BLaER1 (cell line): ENCODE data around the gene SCGB2B2.

Experiments used
- H3K27ac ChIP-seq: shearing (Covaris generic); formaldehyde crosslinking; 2 replicates; pipeline ENCODE4 v1.8.1; 2022
- H3K27me3 ChIP-seq: shearing (Covaris generic); formaldehyde crosslinking; 2 replicates; pipeline ENCODE4 v1.8.1; 2022
- H3K36me3 ChIP-seq: shearing (Covaris generic); formaldehyde crosslinking; 2 replicates; pipeline ENCODE4 v1.8.1; 2022
- H3K4me1 ChIP-seq: shearing (Covaris generic); formaldehyde crosslinking; 2 replicates; pipeline ENCODE4 v1.8.1; 2022
- H3K4me2 ChIP-seq: shearing (Covaris generic); formaldehyde crosslinking; 2 replicates; pipeline ENCODE4 v1.8.1; 2022
- H3K4me3 ChIP-seq: shearing (Covaris generic); formaldehyde crosslinking; 2 replicates; pipeline ENCODE4 v1.8.1; 2022
- H3K9ac ChIP-seq: shearing (Covaris generic); formaldehyde crosslinking; 2 replicates; pipeline ENCODE4 v1.8.1; 2022
- H3K9me3 ChIP-seq: shearing (Covaris generic); formaldehyde crosslinking; 2 replicates; pipeline ENCODE4 v1.8.1; 2022
- H4K20me1 ChIP-seq: shearing (Covaris generic); formaldehyde crosslinking; 2 replicates; pipeline ENCODE4 v1.8.1; 2022
- Cebpa-rat ChIP-seq: shearing (Covaris generic); IDR thresholded peaks from 2 replicates; pipeline ENCODE4 v1.8.1; 2022

SCGB2B2 gene

DNA sequence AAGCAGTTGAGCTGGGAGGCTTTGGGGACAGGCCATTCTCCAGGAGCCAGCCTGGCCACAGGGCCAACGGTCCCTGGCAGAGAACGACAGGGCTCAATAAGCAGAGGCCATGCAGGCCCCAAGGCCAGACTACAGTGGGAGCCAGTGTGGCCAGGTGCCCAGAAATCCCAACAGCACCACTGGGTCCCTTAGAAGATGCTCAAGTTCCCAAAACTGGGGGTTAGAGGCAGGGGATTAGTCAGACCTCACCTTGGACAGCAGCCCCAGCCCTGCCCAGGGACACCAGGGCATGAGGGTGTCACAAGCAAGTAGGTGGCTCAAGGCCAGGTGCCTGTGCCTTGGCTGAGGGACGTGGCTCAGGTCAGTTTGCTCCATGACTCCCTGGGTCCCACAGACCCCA, 12.8 kb downstream of the SCGB2B2 start:
- Histone ChIP-seq H3K9ac (no peak overlapping the region), H3K9me3 (peaks cover 6% of the 10 kb centered on the region; the same call in 1 of the 2 replicates)

GRCh38 chr19:34662919-34663318, 14.0 kb downstream of the SCGB2B2 start:
- Histone ChIP-seq H3K4me3 (no peak overlapping the region), H3K4me1 (peaks cover 20% of the 10 kb centered on the region; the same call in 1 of the 2 replicates), H3K27me3 (no peaks in the 10 kb centered on the region), H3K4me2 (no peak overlapping the region), H3K9ac (no peak overlapping the region), H3K9me3 (peaks cover under 1% of the 10 kb centered on the region; the same call in 1 of the 2 replicates), H3K27ac (no peak overlapping the region), H3K36me3 (no peaks in the 10 kb centered on the region), H4K20me1 (no peaks in the 10 kb centered on the region)
- TF ChIP-seq Cebpa-rat = no peak

More for the DNA sequence above, 12.8 kb downstream of the SCGB2B2 start:
- Histone ChIP-seq H3K4me1 (peaks cover 20% of the 10 kb centered on the region; the same call in 1 of the 2 replicates), H3K4me3 (no peak overlapping the region), H3K36me3 (no peaks in the 10 kb centered on the region), H3K27me3 (no peaks in the 10 kb centered on the region), H3K4me2 (no peak overlapping the region), H3K27ac (no peak overlapping the region), H4K20me1 (no peaks in the 10 kb centered on the region)
- TF ChIP-seq Cebpa-rat = no peak

- Histone ChIP-seq H3K27ac (no peak overlapping the region), H3K4me1 (peaks cover 8% of the 10 kb centered on the region; the same call in 1 of the 2 replicates), H3K4me2 (no peak overlapping the region), H3K36me3 (no peaks in the 10 kb centered on the region), H3K27me3 (no peaks in the 10 kb centered on the region), H3K9me3 (no peaks in the 10 kb centered on the region), H4K20me1 (no peaks in the 10 kb centered on the region), H3K9ac (no peak overlapping the region), H3K4me3 (no peak overlapping the region)
- no peak for TF ChIP-seq Cebpa-rat
Measured at GRCh38 chr19:34661357-34661756, 15.6 kb downstream of the SCGB2B2 start.

DNA sequence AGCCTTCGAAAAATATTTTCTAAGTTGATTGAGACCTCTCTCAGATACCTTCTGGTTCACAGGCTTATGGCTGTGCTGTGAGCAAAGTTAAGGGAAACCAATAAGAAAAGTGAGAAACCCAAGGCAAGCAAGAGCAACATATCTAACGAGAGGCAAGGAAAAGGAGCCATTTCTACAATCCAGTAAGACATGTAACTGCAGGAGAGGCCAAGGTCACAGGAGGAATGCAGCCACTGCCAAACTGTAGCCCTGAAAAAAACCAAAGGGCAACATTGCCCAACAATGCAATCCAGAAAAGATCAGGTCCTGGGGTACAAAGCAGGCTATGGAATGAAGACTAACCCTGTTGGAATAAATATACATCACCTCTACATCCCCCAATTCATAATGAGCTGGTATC, 21.3 kb downstream of the SCGB2B2 start:
- H3K9ac ChIP-seq = no peak overlapping the region
- peaks cover 6% of the 10 kb centered on the region for H3K9me3 ChIP-seq
- no peak for TF ChIP-seq Cebpa-rat
- H3K36me3 ChIP-seq = no peaks in the 10 kb centered on the region
- H3K27ac ChIP-seq = no peak overlapping the region
- no peak overlapping the region for H3K4me2 ChIP-seq
- H3K27me3 ChIP-seq = no peaks in the 10 kb centered on the region
- no peaks in the 10 kb centered on the region for H3K4me1 ChIP-seq
- H4K20me1 ChIP-seq = no peaks in the 10 kb centered on the region
- no peak overlapping the region for H3K4me3 ChIP-seq

DNA sequence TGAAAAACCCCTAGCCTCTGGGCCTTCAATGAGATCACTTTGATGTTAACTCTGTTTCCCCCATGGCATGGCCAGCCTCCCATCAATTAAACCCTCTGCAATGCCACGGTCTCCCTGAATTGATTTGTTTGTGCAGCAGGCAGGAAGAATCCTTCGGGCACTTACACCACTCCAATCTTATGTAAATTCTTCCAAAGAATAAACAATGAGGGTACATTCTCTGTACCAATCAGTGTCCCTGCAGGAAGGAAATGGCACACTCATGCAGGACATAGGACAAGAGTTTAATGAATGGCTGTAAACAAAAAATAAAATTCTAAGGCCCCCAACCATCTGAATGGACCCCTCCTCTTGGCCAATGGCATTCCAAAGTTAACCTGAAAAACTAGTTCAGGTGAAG, 22.2 kb downstream of the SCGB2B2 start:
- Histone ChIP-seq H3K36me3 (no peaks in the 10 kb centered on the region), H3K4me1 (no peaks in the 10 kb centered on the region), H3K27me3 (no peaks in the 10 kb centered on the region), H3K9me3 (peaks cover 12% of the 10 kb centered on the region), H3K4me2 (no peak overlapping the region), H3K4me3 (no peak overlapping the region), H3K27ac (no peak overlapping the region), H3K9ac (no peak overlapping the region), H4K20me1 (no peaks in the 10 kb centered on the region)
- no peak for TF ChIP-seq Cebpa-rat

DNA sequence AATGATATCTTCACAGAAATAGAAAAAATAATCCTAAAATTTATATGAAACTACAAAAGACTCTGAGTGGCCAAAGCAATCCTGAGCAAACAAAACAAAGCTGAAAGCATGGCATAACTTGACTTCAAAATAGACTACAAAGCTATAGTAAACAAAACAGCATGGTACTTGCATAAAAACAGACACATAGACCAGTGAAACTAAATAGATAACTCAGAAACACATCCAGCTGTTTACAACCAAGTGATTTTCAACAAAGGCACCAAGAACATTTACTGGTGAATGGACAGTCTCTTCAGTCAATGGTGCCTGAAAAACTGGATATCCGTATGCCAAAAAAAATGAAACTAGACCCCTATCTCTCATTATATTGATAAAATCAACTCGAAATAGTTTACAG, 25.2 kb downstream of the SCGB2B2 start:
- H4K20me1 ChIP-seq = no peaks in the 10 kb centered on the region
- peaks cover 15% of the 10 kb centered on the region for H3K9me3 ChIP-seq
- no peak overlapping the region for H3K4me2 ChIP-seq
- H3K27ac ChIP-seq = no peak overlapping the region
- no peak overlapping the region for H3K4me3 ChIP-seq
- TF ChIP-seq Cebpa-rat = no peak
- no peak overlapping the region for H3K9ac ChIP-seq
- no peaks in the 10 kb centered on the region for H3K4me1 ChIP-seq
- H3K36me3 ChIP-seq = no peaks in the 10 kb centered on the region
- H3K27me3 ChIP-seq = no peaks in the 10 kb centered on the region

DNA sequence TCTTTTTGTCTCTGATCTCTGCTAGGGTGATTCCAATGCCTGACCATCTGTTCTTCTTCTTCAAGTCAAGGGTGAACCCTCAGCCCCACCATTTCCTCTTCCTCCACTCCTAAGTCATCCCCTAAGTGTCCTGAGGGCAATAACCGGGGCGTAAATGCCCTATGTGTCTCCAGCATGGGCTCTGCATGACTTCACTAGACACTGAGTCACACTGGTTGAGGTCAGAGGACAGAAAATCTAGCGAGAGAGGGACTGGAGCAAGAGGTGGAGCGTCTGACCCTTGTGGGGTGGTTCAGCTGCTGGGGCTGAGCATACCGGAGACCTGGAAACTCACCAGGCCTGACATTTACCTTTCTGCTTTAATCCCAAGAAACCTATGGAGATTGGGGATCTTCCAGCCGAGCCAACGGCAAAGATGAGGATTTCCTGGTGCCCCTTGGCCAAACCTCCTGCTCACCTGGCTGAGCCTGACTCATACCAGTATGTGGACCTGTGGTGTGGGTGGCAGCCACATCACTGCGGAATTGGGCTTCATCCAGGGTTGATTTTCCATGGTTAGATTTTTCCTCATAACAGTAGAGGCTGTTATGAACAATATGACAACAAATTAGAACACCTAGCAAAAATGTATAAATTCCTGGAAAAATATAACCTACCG, 26.9 kb downstream of the SCGB2B2 start:
- no peaks in the 10 kb centered on the region for H3K27me3 ChIP-seq
- no peak overlapping the region for H3K27ac ChIP-seq
- no peak overlapping the region for H3K4me2 ChIP-seq
- no peak overlapping the region for H3K4me3 ChIP-seq
- no peak overlapping the region for H3K9ac ChIP-seq
- TF ChIP-seq Cebpa-rat = no peak
- H3K9me3 ChIP-seq = peaks cover 15% of the 10 kb centered on the region
- H4K20me1 ChIP-seq = no peaks in the 10 kb centered on the region
- H3K36me3 ChIP-seq = no peaks in the 10 kb centered on the region
- H3K4me1 ChIP-seq = no peaks in the 10 kb centered on the region

DNA sequence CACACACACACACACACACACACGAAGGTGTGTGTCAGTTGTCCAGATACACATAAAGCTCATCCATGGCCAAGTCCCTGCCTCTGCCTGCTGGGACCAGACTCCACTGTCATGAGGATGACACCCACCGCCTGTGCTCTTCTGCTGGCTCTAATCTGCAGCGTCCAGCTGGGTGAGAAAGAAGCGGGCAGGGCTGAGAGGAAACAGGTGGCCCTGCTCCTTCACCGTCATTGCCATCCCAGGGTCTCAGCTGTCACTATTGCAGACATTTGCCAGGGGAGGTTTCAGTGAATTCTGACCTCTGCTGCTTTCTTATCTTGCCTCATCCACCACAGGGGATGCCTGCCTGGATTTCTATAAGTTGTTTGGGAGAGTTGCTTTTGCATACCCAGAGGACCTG, 31.4 kb downstream of the SCGB2B2 start:
- Histone ChIP-seq H3K9ac (no peak overlapping the region), H3K27me3 (no peaks in the 10 kb centered on the region), H3K4me2 (no peak overlapping the region), H3K4me3 (no peak overlapping the region), H3K9me3 (peaks cover 8% of the 10 kb centered on the region), H3K36me3 (no peaks in the 10 kb centered on the region), H3K4me1 (no peaks in the 10 kb centered on the region), H3K27ac (no peak overlapping the region), H4K20me1 (no peaks in the 10 kb centered on the region)
- no peak for TF ChIP-seq Cebpa-rat

DNA sequence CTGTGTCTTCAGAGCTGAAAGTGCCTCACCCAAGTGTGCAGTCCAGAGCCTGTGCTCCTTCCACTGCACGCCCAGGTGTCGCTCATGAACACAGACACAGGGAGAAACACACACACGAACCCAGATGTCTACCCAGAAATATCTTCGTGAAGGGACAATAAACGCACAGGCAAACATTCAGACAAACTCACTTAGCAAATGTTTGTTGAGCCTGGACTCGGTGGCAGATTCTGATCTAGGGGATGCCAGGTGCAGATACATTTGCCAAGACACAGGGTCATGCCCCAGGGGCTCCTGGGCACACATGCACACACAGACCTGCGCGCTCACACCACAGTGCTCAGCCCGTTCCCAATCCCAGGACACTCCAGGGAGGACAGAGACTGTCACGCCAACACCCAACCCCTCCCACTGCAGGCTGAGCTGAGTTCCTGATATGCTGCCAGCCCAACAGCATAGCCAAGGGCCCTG, 31.9 kb downstream of the SCGB2B2 start:
- Histone ChIP-seq H4K20me1 (no peaks in the 10 kb centered on the region), H3K4me3 (no peak overlapping the region), H3K4me1 (no peaks in the 10 kb centered on the region), H3K27me3 (no peaks in the 10 kb centered on the region), H3K27ac (no peak overlapping the region), H3K4me2 (no peak overlapping the region), H3K36me3 (no peaks in the 10 kb centered on the region), H3K9me3 (peaks cover 5% of the 10 kb centered on the region), H3K9ac (no peak overlapping the region)
- TF ChIP-seq Cebpa-rat = no peak

DNA sequence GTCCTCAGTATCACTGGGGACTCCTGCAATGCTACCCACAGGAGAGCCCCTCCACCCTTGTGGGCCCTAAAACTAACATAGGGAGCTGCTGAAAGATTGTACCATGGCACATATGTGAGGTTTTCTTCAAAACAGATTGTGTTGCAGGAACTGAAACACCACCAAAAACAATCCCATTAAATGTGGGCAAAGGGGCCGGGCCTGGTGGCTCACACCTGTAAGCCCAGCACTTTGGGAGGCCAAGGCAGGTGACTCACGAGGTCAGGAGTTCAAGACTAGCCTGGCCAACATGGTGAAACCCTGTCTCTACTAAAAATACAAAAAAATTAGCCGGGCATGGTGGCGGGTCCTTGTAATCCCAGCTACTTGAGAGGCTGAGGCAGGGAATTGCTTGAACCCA, 34.7 kb downstream of the SCGB2B2 start:
- no peaks in the 10 kb centered on the region for H3K4me1 ChIP-seq
- no peaks in the 10 kb centered on the region for H3K36me3 ChIP-seq
- H4K20me1 ChIP-seq = no peaks in the 10 kb centered on the region
- H3K4me3 ChIP-seq = no peak overlapping the region
- H3K9me3 ChIP-seq = no peaks in the 10 kb centered on the region
- no peak overlapping the region for H3K27ac ChIP-seq
- H3K27me3 ChIP-seq = no peaks in the 10 kb centered on the region
- H3K9ac ChIP-seq = no peak overlapping the region
- no peak overlapping the region for H3K4me2 ChIP-seq
- TF ChIP-seq Cebpa-rat = no peak
